Spleen (tissue), 11 donors: Measurements from ENCODE around the gene DHRS2. TPM values are rescaled to one million over a fixed set of nuclear protein-coding genes. Genes with fewer than 3 reads are reported as not detected.
A peak's percentile ranks its signal among the peaks of the same experiment; 100 is the strongest.

Experiments
- DNase-seq: peaks from one replicate; pipeline ENCODE4 v3.0.0-alpha.2; 2020
- H3K27ac ChIP-seq, 8 donors: fragments of 200-600 bp; sonication (generic) in 7 of 8; 1 replicate in 4 of 8; 2 replicates in 4 of 8; pipeline versions ENCODE4 v1.5.0 to v1.8.0; 2016 to 2021; ENCODE audit warnings: inconsistent platforms in 4 of 8, mild to moderate bottlenecking in 4 of 8, moderate library complexity in 1 of 8
- H3K27me3 ChIP-seq, 7 donors: fragments of 200-600 bp; sonication (generic) in 6 of 7; replicated peaks in 1 of 7; 1 replicate in 4 of 7; 2 replicates in 3 of 7; pipeline versions ENCODE4 v1.5.0 to v1.8.0; 2016 to 2021; ENCODE audit warnings: inconsistent platforms in 3 of 7, mild to moderate bottlenecking in 1 of 7
- H3K36me3 ChIP-seq, 6 donors: fragments of 200-600 bp; sonication (generic) in 5 of 6; 1 replicate in 4 of 6; 2 replicates in 2 of 6; pipeline versions ENCODE4 v1.5.0 to v1.8.0; 2016 to 2021; ENCODE audit warnings: inconsistent platforms in 2 of 6
- H3K4me1 ChIP-seq, 6 donors: fragments of 200-600 bp; sonication (generic) in 5 of 6; 1 replicate in 3 of 6; 2 replicates in 3 of 6; pipeline versions ENCODE4 v1.5.0 to v1.8.0; 2016 to 2021; ENCODE audit warnings: inconsistent platforms in 3 of 6
- H3K4me3 ChIP-seq, 8 donors: fragments of 200-600 bp; sonication (generic) in 7 of 8; 1 replicate in 4 of 8; 2 replicates in 4 of 8; pipeline versions ENCODE4 v1.5.0 to v1.8.0; 2016 to 2021; ENCODE audit warnings: inconsistent platforms in 4 of 8, mild to moderate bottlenecking in 4 of 8, moderate library complexity in 2 of 8
- H3K9me3 ChIP-seq, 8 donors: fragments of 200-600 bp; sonication (generic) in 7 of 8; 1 replicate in 4 of 8; 2 replicates in 4 of 8; pipeline versions ENCODE4 v1.5.0 to v1.8.0; 2016 to 2021; ENCODE audit warnings: inconsistent platforms in 4 of 8
- POLR2A ChIP-seq, 3 donors: fragments of 450-650 bp; IDR thresholded peaks; one replicate each; pipeline ENCODE4 v1.5.1; 2017; ENCODE audit warnings: antibody characterized with exemption in 3 of 3, mild to moderate bottlenecking in 1 of 3
- POLR2AphosphoS5 ChIP-seq, 3 donors: sonication (generic); formaldehyde crosslinking; IDR thresholded peaks; one replicate each; pipeline ENCODE4 v1.5.1; 2017; ENCODE audit warnings: antibody characterized with exemption in 3 of 3
- WGBS, 5 donors: extraction: QIAGEN DNeasy Blood & Tissue Kit in 3 of 5; methylation state at CpG; one replicate each; pipeline versions ENCODE4 v1.1.5 to v1.1.7; 2013 to 2018; 5-methylcytosine and 5-hydroxymethylcytosine counted together
- intact Hi-C: fragments of 100-400 bp; cut with DNase I; formaldehyde crosslinking; loops from one replicate; pipeline ENCODE4 v1.15.0; 2023; ENCODE audit warnings: low total_unique reads
- polyA plus RNA-seq, 3 donors: library from polyadenylated mRNA; stranded (reverse); fragments of 200-250 nt; gene quantifications; one replicate each; pipeline ENCODE4 v1.2.1, GENCODE V29; 2013
- total RNA-seq, 7 donors: library from RNA; depleted of rRNA in 3 of 7; stranded (reverse); fragments of >200 nt in 3 of 7; fragmentation: NEBNext Ultra II Directional in 4 of 7; extraction: Animal tissue kit (Norgen Biotek cat#: 25700) in 4 of 7; gene quantifications; one replicate each; pipeline versions ENCODE4 v1.1.0 to v1.2.1, GENCODE V29; 2016 to 2021
- TF ChIP-seq, protein P1 (sequence below), 11 experiments: fragments of 200-600 bp in 7 of 11; fragments of 450-650 bp in 4 of 11; sonication (generic) in 4 of 11; IDR thresholded peaks in 8 of 11; conservative IDR thresholded peaks in 3 of 11; 1 replicate in 7 of 11; 2 replicates in 4 of 11; pipeline versions ENCODE4 v1.4.0 to v1.8.0; 2016 to 2021; ENCODE audit warnings: antibody characterized with exemption in 11 of 11, inconsistent platforms in 4 of 11, mild to moderate bottlenecking in 1 of 11
- donor health status: healthy with polysubstance abuse.
- donor health status: DM: no; HTN: no; CAD: no; lungs with moderate emphysema.
- donor health status: DM: no; HTN: no; CAD: no.
- donor health status: Bipolar disorder and iron deficiency.
- donor health status: healthy.
- donor health status: DM: no; HTN: no; CAD: no.
- donor health status: DM: yes; HTN: yes; CAD: no.

The DHRS2 gene
- total and polyA plus RNA-seq, 10 donors: 3.3 to 30.6 (median 14.1) TPM

DNA sequence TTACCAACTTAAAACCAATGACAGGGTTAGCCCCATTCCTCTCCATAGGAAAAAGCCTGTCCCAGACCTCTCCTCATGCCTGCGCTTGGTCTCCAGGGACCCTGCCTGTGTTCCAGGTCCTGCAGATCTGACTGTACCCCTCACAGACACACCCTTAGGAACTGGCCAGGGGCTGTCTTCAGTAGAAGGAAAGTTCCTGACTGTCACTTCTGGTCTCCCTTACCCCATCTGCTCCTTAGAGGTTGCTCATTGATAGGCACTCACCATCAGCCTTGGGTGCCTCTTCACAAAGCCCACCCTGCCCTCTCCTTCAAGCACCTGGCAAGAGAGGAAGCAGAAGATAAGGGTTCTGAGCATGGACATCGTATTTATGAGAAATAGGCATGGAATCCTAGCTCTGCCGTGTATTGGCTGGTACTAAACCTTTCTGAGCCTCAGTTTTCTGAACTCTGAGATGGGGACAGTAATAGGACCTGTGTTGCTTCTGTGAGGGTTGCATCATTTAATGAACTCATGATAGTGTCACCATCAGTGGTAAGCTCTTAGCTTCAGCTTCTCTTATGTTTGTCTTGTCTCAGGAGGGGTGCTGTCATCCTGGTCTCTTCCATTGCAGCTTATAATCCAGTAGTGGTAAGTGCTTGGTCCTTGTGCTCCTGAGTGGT lies 7.5 kb downstream of the DHRS2 start:
- TF ChIP-seq POLR2AphosphoS5 (IDR thresholded peaks at IDR 0.05) (no peak), POLR2A (IDR thresholded peaks at IDR 0.05) (no peak)
- TF ChIP-seq, protein P1, sequence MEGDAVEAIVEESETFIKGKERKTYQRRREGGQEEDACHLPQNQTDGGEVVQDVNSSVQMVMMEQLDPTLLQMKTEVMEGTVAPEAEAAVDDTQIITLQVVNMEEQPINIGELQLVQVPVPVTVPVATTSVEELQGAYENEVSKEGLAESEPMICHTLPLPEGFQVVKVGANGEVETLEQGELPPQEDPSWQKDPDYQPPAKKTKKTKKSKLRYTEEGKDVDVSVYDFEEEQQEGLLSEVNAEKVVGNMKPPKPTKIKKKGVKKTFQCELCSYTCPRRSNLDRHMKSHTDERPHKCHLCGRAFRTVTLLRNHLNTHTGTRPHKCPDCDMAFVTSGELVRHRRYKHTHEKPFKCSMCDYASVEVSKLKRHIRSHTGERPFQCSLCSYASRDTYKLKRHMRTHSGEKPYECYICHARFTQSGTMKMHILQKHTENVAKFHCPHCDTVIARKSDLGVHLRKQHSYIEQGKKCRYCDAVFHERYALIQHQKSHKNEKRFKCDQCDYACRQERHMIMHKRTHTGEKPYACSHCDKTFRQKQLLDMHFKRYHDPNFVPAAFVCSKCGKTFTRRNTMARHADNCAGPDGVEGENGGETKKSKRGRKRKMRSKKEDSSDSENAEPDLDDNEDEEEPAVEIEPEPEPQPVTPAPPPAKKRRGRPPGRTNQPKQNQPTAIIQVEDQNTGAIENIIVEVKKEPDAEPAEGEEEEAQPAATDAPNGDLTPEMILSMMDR (IDR thresholded peaks at IDR 0.05 in 8 of 11, conservative IDR thresholded peaks at IDR 0.05 in 3 of 11): no peak
- Histone ChIP-seq H3K27me3 (no peaks in the 10 kb centered on the region), H3K4me1 (peaks cover 14 to 45% (median 26%) of the 10 kb centered on the region in 6 donors), H3K9me3 (no peaks in the 10 kb centered on the region), H3K36me3 (no peaks in the 10 kb centered on the region), H3K4me3 (no peak overlapping the region), H3K27ac (peak overlapping the region in 5 of 8 donors; percentile 13 to 89 (median 81))
- intact Hi-C loops: no loop called here
- WGBS, 5 donors: 76 to 92% (median 86%) methylated on average over 3 of the region's 3 CpGs
- no peak for DNase-seq

DNA sequence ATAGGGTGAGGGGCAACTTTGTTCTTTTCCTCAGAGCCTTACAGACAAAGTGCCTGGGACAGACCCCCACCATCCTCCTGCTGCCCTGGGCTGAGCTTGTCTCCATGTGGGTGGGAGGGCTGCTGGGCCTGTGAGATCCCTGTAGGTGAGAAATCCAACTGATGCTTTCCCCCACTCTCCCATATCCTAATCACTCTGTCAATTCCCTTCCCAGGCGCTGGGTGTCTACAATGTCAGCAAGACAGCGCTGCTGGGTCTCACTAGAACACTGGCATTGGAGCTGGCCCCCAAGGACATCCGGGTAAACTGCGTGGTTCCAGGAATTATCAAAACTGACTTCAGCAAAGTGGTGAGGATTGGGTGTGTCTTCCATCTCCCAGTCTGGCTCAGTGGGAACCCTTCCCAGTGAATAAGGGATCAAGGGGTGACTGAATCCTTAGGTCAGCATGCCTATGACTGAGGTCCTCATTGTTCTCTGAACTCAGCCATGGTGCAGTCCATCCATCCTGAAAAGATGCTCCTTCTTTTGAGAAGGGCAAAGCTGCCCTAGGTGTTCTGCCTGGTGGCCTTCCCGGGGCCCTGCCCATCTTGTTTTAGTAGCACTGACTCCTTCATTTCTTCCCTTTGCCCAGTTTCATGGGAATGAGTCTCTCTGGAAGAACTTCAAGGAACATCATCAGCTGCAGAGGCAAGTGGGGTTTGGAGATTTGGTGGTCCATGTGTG lies 8.2 kb downstream of the DHRS2 start:
- no peak for DNase-seq
- H3K4me1 ChIP-seq: peaks cover 14 to 38% (median 25%) of the 10 kb centered on the region in 6 donors

DNA sequence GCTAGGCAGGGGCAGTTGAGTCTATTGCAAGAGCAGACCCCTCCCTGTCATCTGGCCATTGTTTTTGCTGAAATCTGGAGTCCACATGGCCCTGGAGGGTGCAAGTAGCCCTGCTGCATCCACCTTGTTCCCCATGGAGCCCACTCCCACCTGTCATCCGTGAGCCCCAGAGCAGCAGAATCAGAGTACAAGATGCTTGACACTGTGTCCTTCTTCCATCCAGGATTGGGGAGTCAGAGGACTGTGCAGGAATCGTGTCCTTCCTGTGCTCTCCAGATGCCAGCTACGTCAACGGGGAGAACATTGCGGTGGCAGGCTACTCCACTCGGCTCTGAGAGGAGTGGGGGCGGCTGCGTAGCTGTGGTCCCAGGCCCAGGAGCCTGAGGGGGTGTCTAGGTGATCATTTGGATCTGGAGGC lies 8.8 kb downstream of the DHRS2 start:
- 79 to 90% (median 90%) methylated on average over 4 to 8 of the region's 8 CpGs for WGBS, 5 donors
- TF ChIP-seq, protein P1 (IDR thresholded peaks at IDR 0.05 in 8 of 11, conservative IDR thresholded peaks at IDR 0.05 in 3 of 11): no peak
- no peak for TF ChIP-seq POLR2A (IDR thresholded peaks at IDR 0.05)
- TF ChIP-seq POLR2AphosphoS5 (IDR thresholded peaks at IDR 0.05): no peak
- intact Hi-C loops: no loop called here
- H3K4me3 ChIP-seq: no peak overlapping the region
- no peaks in the 10 kb centered on the region for H3K9me3 ChIP-seq
- H3K4me1 ChIP-seq: peaks cover 13 to 32% (median 19%) of the 10 kb centered on the region in 6 donors
- H3K36me3 ChIP-seq: no peaks in the 10 kb centered on the region
- no peaks in the 10 kb centered on the region for H3K27me3 ChIP-seq
- DNase-seq: no peak
- H3K27ac ChIP-seq: peak overlapping the region in 3 of 8 donors; percentile 3 to 89 (median 81)

More for the DNA sequence above, 8.2 kb downstream of the DHRS2 start:
- no peak overlapping the region for H3K4me3 ChIP-seq
- peak overlapping the region in 4 of 8 donors; percentile 13 to 89 (median 82) for H3K27ac ChIP-seq
- intact Hi-C loops: no loop called here
- no peaks in the 10 kb centered on the region for H3K9me3 ChIP-seq
- no peak for TF ChIP-seq POLR2A (IDR thresholded peaks at IDR 0.05)
- TF ChIP-seq, protein P1 (IDR thresholded peaks at IDR 0.05 in 8 of 11, conservative IDR thresholded peaks at IDR 0.05 in 3 of 11): peak in 1 of 11 experiments; percentile 9
- TF ChIP-seq POLR2AphosphoS5 (IDR thresholded peaks at IDR 0.05): peak in 1 of 3 donors; percentile 12
- no peaks in the 10 kb centered on the region for H3K36me3 ChIP-seq
- 53 to 89% (median 78%) methylated on average over 5 of the region's 5 CpGs for WGBS, 5 donors
- H3K27me3 ChIP-seq: no peaks in the 10 kb centered on the region

DNA sequence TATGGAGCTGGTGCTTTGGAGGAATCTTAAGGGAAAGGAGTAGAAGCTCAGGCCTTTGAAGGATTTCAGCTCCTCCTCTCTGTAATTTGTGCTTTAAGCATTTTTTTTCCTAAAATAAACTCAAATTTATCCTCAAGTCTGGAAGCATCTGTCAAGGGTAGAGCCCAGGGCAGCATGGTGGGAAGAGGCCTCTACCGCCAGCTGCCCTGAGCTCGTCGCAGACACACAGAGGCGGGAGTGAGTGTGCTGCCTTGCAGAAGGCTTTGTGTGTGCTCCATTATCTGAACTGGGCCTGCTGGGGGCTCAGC lies 9.3 kb downstream of the DHRS2 start:
- TF ChIP-seq POLR2A (IDR thresholded peaks at IDR 0.05) (no peak), POLR2AphosphoS5 (IDR thresholded peaks at IDR 0.05) (no peak)
- TF ChIP-seq, protein P1 (IDR thresholded peaks at IDR 0.05 in 8 of 11, conservative IDR thresholded peaks at IDR 0.05 in 3 of 11): no peak
- Histone ChIP-seq H3K4me3 (no peak overlapping the region), H3K27me3 (no peaks in the 10 kb centered on the region), H3K27ac (no peak overlapping the region), H3K36me3 (no peaks in the 10 kb centered on the region), H3K9me3 (no peaks in the 10 kb centered on the region), H3K4me1 (peaks cover 12 to 27% (median 15%) of the 10 kb centered on the region in 6 donors)
- 93 to 98% (median 96%) methylated on average over 4 of the region's 4 CpGs for WGBS, 5 donors
- no peak for DNase-seq
- intact Hi-C loops: no loop called here
